Stomach (tissue), 4 donors: ENCODE data around the gene LUZP1.

Source experiments
- CTCF ChIP-seq, 7 experiments: fragments of 450-650 bp in 4 of 7; fragments of 200-600 bp in 3 of 7; sonication (generic) in 3 of 7; IDR thresholded peaks; one replicate each; pipeline ENCODE4 v1.5.1; 2016 to 2019; ENCODE audit warnings: antibody characterized with exemption in 7 of 7, control low read depth in 2 of 7, mild to moderate bottlenecking in 1 of 7
- EP300 ChIP-seq: sonication (generic); formaldehyde crosslinking; IDR thresholded peaks from one replicate; pipeline ENCODE4 v1.6.1; 2017; ENCODE audit warnings: antibody characterized with exemption
- POLR2A ChIP-seq, 4 donors: fragments of 450-650 bp; IDR thresholded peaks; one replicate each; pipeline ENCODE4 v1.6.1; 2016; ENCODE audit warnings: antibody characterized with exemption in 4 of 4, control low read depth in 2 of 4, mild to moderate bottlenecking in 1 of 4, moderate library complexity in 1 of 4

- TF ChIP-seq CTCF (IDR thresholded peaks at IDR 0.05) (no peak), EP300 (no peak), POLR2A (IDR thresholded peaks at IDR 0.05) (no peak)
Measured at GRCh38 chr1:23102289-23102688, 66.4 kb downstream of the LUZP1 start.
